ENCODE data around the gene TMEM214. TPM values are rescaled to one million over a fixed set of nuclear protein-coding genes. Genes with fewer than 3 reads are reported as not detected.

The TMEM214 gene
- total RNA-seq, 1 experiment from 2014 or later: 32.0 TPM

- DNase-seq (ENCODE audit: extremely low read depth, low read depth): no peak
Measured at GRCh38 chr2:27008678-27009077, 24.1 kb upstream of the TMEM214 start.

GRCh38 chr2:27009083-27009482 lies 23.7 kb upstream of the TMEM214 start:
- DNase-seq (ENCODE audit: extremely low read depth, low read depth): no peak

- no peak for DNase-seq (ENCODE audit: extremely low read depth, low read depth)
Measured at GRCh38 chr2:27009716-27010115, 23.0 kb upstream of the TMEM214 start.

- DNase-seq (ENCODE audit: extremely low read depth, low read depth): no peak
Measured at GRCh38 chr2:27010139-27010538, 22.6 kb upstream of the TMEM214 start.

GRCh38 chr2:27013738-27014137 lies 19.0 kb upstream of the TMEM214 start:
- DNase-seq (ENCODE audit: extremely low read depth, low read depth): no peak

GRCh38 chr2:27014771-27015433 lies 17.9 kb upstream of the TMEM214 start:
- no peak for DNase-seq (ENCODE audit: extremely low read depth, low read depth)

GRCh38 chr2:27016801-27017325 lies 15.9 kb upstream of the TMEM214 start:
- peak; percentile 78 for DNase-seq (ENCODE audit: extremely low read depth, low read depth)

- no peak for DNase-seq (ENCODE audit: extremely low read depth, low read depth)
Measured at GRCh38 chr2:27018142-27018541, 14.6 kb upstream of the TMEM214 start.

- no peak for DNase-seq (ENCODE audit: extremely low read depth, low read depth)
Measured at GRCh38 chr2:27019459-27019858, 13.3 kb upstream of the TMEM214 start.

GRCh38 chr2:27019931-27020855 lies 12.6 kb upstream of the TMEM214 start:
- DNase-seq (ENCODE audit: extremely low read depth, low read depth): no peak

GRCh38 chr2:27021253-27022049 lies 11.3 kb upstream of the TMEM214 start:
- DNase-seq (ENCODE audit: extremely low read depth, low read depth): no peak

GRCh38 chr2:27023740-27024139 lies 9.0 kb upstream of the TMEM214 start:
- no peak for DNase-seq (ENCODE audit: extremely low read depth, low read depth)

- DNase-seq (ENCODE audit: extremely low read depth, low read depth): no peak
Measured at GRCh38 chr2:27024188-27024587, 8.6 kb upstream of the TMEM214 start.

- DNase-seq (ENCODE audit: extremely low read depth, low read depth): no peak
Measured at GRCh38 chr2:27024812-27025211, 8.0 kb upstream of the TMEM214 start.

- DNase-seq (ENCODE audit: extremely low read depth, low read depth): no peak
Measured at GRCh38 chr2:27025281-27025800, 7.4 kb upstream of the TMEM214 start.

GRCh38 chr2:27025861-27026851 lies 6.6 kb upstream of the TMEM214 start:
- no peak for DNase-seq (ENCODE audit: extremely low read depth, low read depth)

- no peak for DNase-seq (ENCODE audit: extremely low read depth, low read depth)
Measured at GRCh38 chr2:27027211-27027651, 5.5 kb upstream of the TMEM214 start.

- no peak for DNase-seq (ENCODE audit: extremely low read depth, low read depth)
Measured at GRCh38 chr2:27029051-27029450, 3.7 kb upstream of the TMEM214 start.

- DNase-seq (ENCODE audit: extremely low read depth, low read depth): no peak
Measured at GRCh38 chr2:27033253-27033852, 588 bp downstream of the TMEM214 start.

Measured in NCI-H460 (cell line).